B cell (primary cell): ENCODE results near the gene CDKN2B.

ENCODE experiments used
- CTCF ChIP-seq: fragments of 200-600 bp; IDR thresholded peaks from one replicate; pipeline ENCODE4 v1.8.0; 2022; ENCODE audit warnings: antibody characterized with exemption, mild to moderate bottlenecking
- EZH2 ChIP-seq: IDR thresholded peaks from 2 replicates; pipeline ENCODE4 v1.6.1; 2012; ENCODE audit warnings: borderline replicate concordance, low read depth, mild to moderate bottlenecking, moderate library complexity, low read length; ENCODE audit not compliant: insufficient read depth, poor library complexity, severe bottlenecking

- TF ChIP-seq EZH2 (no peak), CTCF (no peak)
These were observed 38.1 kb downstream of the CDKN2B start for GRCh38 chr9:21970800-21971640.
